ENCODE results near the gene POLR1G. TPM values are rescaled to one million over a fixed set of nuclear protein-coding genes. Genes with fewer than 3 reads are reported as not detected.

The POLR1G gene
- total and polyA plus RNA-seq, 9 of the 15 experiments (the other 6 are each of a cell fraction or from before 2014, with no cell fraction given): 3.0 to 50.1 (median 27.4) TPM

GRCh38 chr19:45442778-45443461 lies 36.5 kb downstream of the POLR1G start:
- no peaks in the 10 kb centered on the region for H3K9me1 ChIP-seq (ENCODE audit: control insufficient read depth, insufficient read depth, low read length)
- peak overlapping the region; percentile 85 to 93 for H3K9ac ChIP-seq (ENCODE audit: insufficient read depth in 1 of 2, low read depth in 2 of 2, low read length in 2 of 2)
- 0 out of 2 replicates have a peak, but pooled peaks cover 4% of the 10 kb centered on the region for H4K20me1 ChIP-seq (replicated peaks; ENCODE audit: control insufficient read depth, insufficient read depth, low read length)
- H2AFZ ChIP-seq (ENCODE audit: low read depth, low read length): peak overlapping the region; percentile 74
- no peaks in the 10 kb centered on the region for H3K79me2 ChIP-seq (ENCODE audit: control insufficient read depth, insufficient read depth, low read length)
- no peaks in the 10 kb centered on the region for H3K27me3 ChIP-seq (ENCODE audit: control insufficient read depth in 2 of 2, insufficient read depth in 2 of 2, low read length in 2 of 2)
- peak; percentile 59 to 98 (median 74) for DNase-seq (ENCODE audit: extremely low read depth in 1 of 4, low spot score in 3 of 4)
- WGBS (ENCODE audit: insufficient coverage, low coverage, missing lambda C conversion rate): under 1% methylated on average over 15 of the region's 15 CpGs
- ATAC-seq: peak; percentile 32
- in situ Hi-C loops (cut with MboI) (loop anchor here (5.0 kb wide), 1 partner anchor 34 kb away; no protein-coding TSS in a partner anchor), intact Hi-C loops (cut with micrococcal nuclease) (loop anchor here (1.0 to 5.0 kb wide), 2 partner anchors 35 to 199 kb away; no protein-coding TSS in a partner anchor)
- H3K36me3 ChIP-seq (ENCODE audit: control insufficient read depth, insufficient read depth, low read length): no peaks in the 10 kb centered on the region
- POLR2A ChIA-PET: interaction anchor here (0.6 kb wide), 1 partner anchor 13 kb away, joined by 3 read pairs; no protein-coding TSS in a partner anchor
- peaks cover 38 to 56% of the 10 kb centered on the region in 2 experiments for H3K4me1 ChIP-seq (replicated peaks in 1 of 2; ENCODE audit: control insufficient read depth in 2 of 2, insufficient read depth in 2 of 2, low read length in 2 of 2)
- H3K4me2 ChIP-seq (ENCODE audit: insufficient read depth, low read length): peak overlapping the region; percentile 90
- peak; percentile 97 for FAIRE-seq
- BruUV-seq (replicated peaks): no TSS peak
- no peaks in the 10 kb centered on the region for H3K9me3 ChIP-seq (replicated peaks; ENCODE audit: control insufficient read depth, insufficient read depth, low read depth, low read length)
- CTCF ChIA-PET (ENCODE audit: low intra/inter-chr PET ratio): interaction anchor here (0.7 to 6.4 kb wide), 2 partner anchors 31 to 36 kb away, joined by 3 to 179 read pairs; no protein-coding TSS in a partner anchor
- peak overlapping the region; percentile 92 for H3K27ac ChIP-seq (ENCODE audit: extremely low read depth, low read depth, low read length)
- peak overlapping the region; percentile 52 for H3K4me3 ChIP-seq
- TF ChIP-seq ZNF740 (CRISPR knock-in tag; IDR thresholded peaks at IDR 0.05) (peak; percentile 74), ZNF740 (tag; IDR thresholded peaks at IDR 0.05) (peak in 1 of 2 experiments; percentile 39; a peak in 1 of 4 replicates), ZNF639 (CRISPR knock-in tag; conservative IDR thresholded peaks at IDR 0.05 in 1 of 2, IDR thresholded peaks at IDR 0.05 in 1 of 2) (no peak), ELK3 (CRISPR knock-in tag; IDR thresholded peaks at IDR 0.05) (no peak), FOXK1 (CRISPR knock-in tag; IDR thresholded peaks at IDR 0.05; ENCODE audit: borderline replicate concordance) (no peak), HBP1 (CRISPR knock-in tag; IDR thresholded peaks at IDR 0.05) (no peak), CBX1 (IDR thresholded peaks at IDR 0.05; ENCODE audit: low read depth) (0 out of 2 replicates have a peak, but pooled peaks have one; percentile 14), SREBF1 (IDR thresholded peaks at IDR 0.05; ENCODE audit: borderline replicate concordance, low read depth, low read length) (peak; percentile 15; the same call in 1 of the 2 replicates), WHSC1 (IDR thresholded peaks at IDR 0.05; ENCODE audit: low read length) (no peak), ZNF408 (CRISPR knock-in tag; IDR thresholded peaks at IDR 0.05; ENCODE audit: low read depth) (no peak), PCBP2 (IDR thresholded peaks at IDR 0.05; ENCODE audit: low read depth, low read length, poor library complexity, severe bottlenecking) (no peak), CEBPG (CRISPR knock-in tag; IDR thresholded peaks at IDR 0.05) (peak; percentile 56; the same call in 1 of the 2 replicates), CEBPG (tag; conservative IDR thresholded peaks at IDR 0.05 in 1 of 2, IDR thresholded peaks at IDR 0.05 in 1 of 2) (no peak), ZNF507 (tag; conservative IDR thresholded peaks at IDR 0.05) (no peak), ETV5 (CRISPR knock-in tag; IDR thresholded peaks at IDR 0.05; ENCODE audit: low read depth) (peak; percentile 63; the same call in 1 of the 2 replicates), ZNF436 (CRISPR knock-in tag; IDR thresholded peaks at IDR 0.05) (no peak)

Measured in K562 (cell line).